NT2/D1 (cell line): ENCODE data around the gene CROT.

Experiments used
- SUZ12 ChIP-seq: IDR thresholded peaks from 2 replicates; pipeline ENCODE4 v1.6.1; 2011; ENCODE audit not compliant: insufficient read length, insufficient read depth; ENCODE audit errors: extremely low read depth
- YY1 ChIP-seq: IDR thresholded peaks from 2 replicates; pipeline ENCODE4 v1.6.1; 2011; ENCODE audit not compliant: insufficient read length, insufficient read depth
- ZNF274 ChIP-seq: IDR thresholded peaks from 2 replicates; pipeline ENCODE4 v1.6.1; 2011; ENCODE audit warnings: mild to moderate bottlenecking, low read depth, low read length

DNA sequence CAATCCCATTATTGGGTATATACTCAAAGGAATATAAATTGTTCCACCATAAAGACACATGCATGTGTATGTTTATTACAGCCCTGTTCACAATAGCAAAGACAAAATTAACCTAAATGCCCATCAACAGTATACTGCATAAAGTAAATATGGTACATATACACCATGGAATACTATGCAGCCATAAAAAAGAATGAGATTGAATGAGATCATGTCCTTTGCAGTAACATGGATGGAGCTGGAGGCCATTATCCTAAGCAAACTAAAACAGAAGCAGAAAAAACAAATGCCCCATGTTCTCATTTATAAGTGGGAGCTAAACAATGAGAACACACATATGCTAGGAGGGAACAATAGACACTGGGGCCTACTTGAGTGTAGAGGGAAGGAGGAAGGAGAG, 44.7 kb upstream of the CROT start:
- TF ChIP-seq ZNF274 (no peak), YY1 (no peak), SUZ12 (no peak)
